HG03064 (cell line): ENCODE data around the gene EXOSC10.
"Not testable (repeated sequence)": the region's sequence is repeated elsewhere in the genome, so short reads cannot be mapped to it uniquely, and the experiment has no call there.

Experiments
- ATAC-seq: cut with Tn5 transposase; IDR thresholded peaks from one replicate; pipeline ENCODE4 v1.9.1; 2021; ENCODE audit warnings: low read depth; ENCODE audit not compliant: unreplicated experiment

Gene EXOSC10

GRCh38 chr1:11063937-11064537 is 35.6 kb downstream of the EXOSC10 start:
- not testable (repeated sequence) for ATAC-seq

GRCh38 chr1:11062965-11063401 is 36.7 kb downstream of the EXOSC10 start:
- no peak for ATAC-seq

GRCh38 chr1:11061652-11062365 is 37.9 kb downstream of the EXOSC10 start:
- no peak for ATAC-seq

- peak; percentile 73 for ATAC-seq
Observed at GRCh38 chr1:11059968-11060830, 39.5 kb downstream of the EXOSC10 start, which contains the start of gene SRM. Gene SRM (minus strand): TSS chr1:11060018. CDS start chr1:11059943, 75 bp downstream.

GRCh38 chr1:11059155-11059967 is 40.3 kb downstream of the EXOSC10 start:
- ATAC-seq: peak; percentile 21

- ATAC-seq: no peak
Observed at GRCh38 chr1:11058595-11059154, 41.0 kb downstream of the EXOSC10 start.

GRCh38 chr1:11058026-11058425 is 41.6 kb downstream of the EXOSC10 start:
- ATAC-seq: no peak

GRCh38 chr1:11057477-11057876 is 42.2 kb downstream of the EXOSC10 start:
- ATAC-seq: no peak

- ATAC-seq: no peak
Observed at GRCh38 chr1:11056504-11056903, 43.2 kb downstream of the EXOSC10 start.

- ATAC-seq: no peak
Observed at GRCh38 chr1:11055676-11056075, 44.0 kb downstream of the EXOSC10 start.

- no peak for ATAC-seq
Observed at GRCh38 chr1:11054666-11055065, 45.0 kb downstream of the EXOSC10 start.

- ATAC-seq: no peak
Observed at GRCh38 chr1:11054181-11054580, 45.5 kb downstream of the EXOSC10 start.

GRCh38 chr1:11053758-11054137 is 45.9 kb downstream of the EXOSC10 start:
- ATAC-seq: no peak

GRCh38 chr1:11052839-11053757 is 46.6 kb downstream of the EXOSC10 start:
- no peak for ATAC-seq

GRCh38 chr1:11051781-11052511 is 47.7 kb downstream of the EXOSC10 start:
- no peak for ATAC-seq

GRCh38 chr1:11051121-11051520 is 48.5 kb downstream of the EXOSC10 start:
- ATAC-seq: not testable (repeated sequence)

- no peak for ATAC-seq
Observed at GRCh38 chr1:11046625-11047365, 52.9 kb downstream of the EXOSC10 start, which contains the start of gene MASP2. Gene MASP2 (minus strand): TSS chr1:11047239. CDS start chr1:11047207, 32 bp downstream.

- ATAC-seq: no peak
Observed at GRCh38 chr1:11046270-11046566, 53.5 kb downstream of the EXOSC10 start.
